Body of pancreas (tissue), 4 donors: ENCODE results near the gene CCDC102B.

Experiments
- CTCF ChIP-seq, 7 experiments: fragments of 450-650 bp in 4 of 7; fragments of 200-600 bp in 3 of 7; sonication (generic) in 3 of 7; IDR thresholded peaks; one replicate each; pipeline ENCODE4 v1.5.1; 2016 to 2019; ENCODE audit warnings: antibody characterized with exemption in 7 of 7
- POLR2A ChIP-seq, 3 donors: fragments of 450-650 bp; IDR thresholded peaks; one replicate each; pipeline ENCODE4 v1.6.1; 2016; ENCODE audit warnings: antibody characterized with exemption in 3 of 3, mild to moderate bottlenecking in 2 of 3

GRCh38 chr18:68991286-68991685, 193.4 kb downstream of the CCDC102B start:
- TF ChIP-seq POLR2A (IDR thresholded peaks at IDR 0.05) (no peak), CTCF (IDR thresholded peaks at IDR 0.05) (no peak)
